Measurements from ENCODE around the gene RMRP.

The RMRP gene

DNA sequence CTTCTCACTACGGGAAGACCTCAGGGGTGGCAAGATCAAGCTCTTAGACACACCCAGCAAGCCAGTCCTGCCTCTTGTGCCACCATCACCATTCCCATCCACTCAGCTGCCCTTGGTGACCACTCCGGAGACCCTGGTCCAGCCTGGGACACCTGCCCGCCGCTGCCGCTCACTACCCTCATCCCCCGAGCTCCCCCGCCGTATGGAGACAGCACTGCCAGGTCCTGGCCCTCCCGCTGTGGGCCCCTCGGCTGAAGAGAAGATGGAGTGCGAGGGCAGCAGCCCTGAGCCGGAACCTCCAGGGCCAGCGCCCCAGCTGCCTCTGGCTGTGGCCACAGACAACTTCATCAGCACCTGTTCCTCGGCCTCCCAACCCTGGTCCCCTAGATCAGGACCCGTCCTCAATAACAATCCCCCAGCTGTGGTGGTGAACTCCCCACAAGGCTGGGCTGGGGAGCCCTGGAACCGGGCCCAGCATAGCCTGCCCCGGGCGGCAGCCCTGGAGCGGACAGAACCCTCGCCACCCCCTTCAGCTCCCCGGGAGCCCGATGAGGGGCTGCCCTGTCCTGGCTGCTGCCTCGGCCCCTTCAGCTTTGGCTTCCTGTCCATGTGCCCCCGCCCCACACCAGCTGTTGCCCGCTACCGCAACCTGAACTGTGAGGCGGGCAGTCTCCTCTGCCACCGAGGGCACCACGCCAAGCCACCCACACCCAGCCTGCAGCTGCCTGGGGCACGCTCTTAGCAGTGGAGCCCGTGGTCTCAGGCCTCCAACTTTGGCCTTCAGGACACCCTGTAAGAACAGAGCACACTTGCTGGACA, 48.6 kb downstream of the RMRP start:
- DNase-seq: no peak

DNA sequence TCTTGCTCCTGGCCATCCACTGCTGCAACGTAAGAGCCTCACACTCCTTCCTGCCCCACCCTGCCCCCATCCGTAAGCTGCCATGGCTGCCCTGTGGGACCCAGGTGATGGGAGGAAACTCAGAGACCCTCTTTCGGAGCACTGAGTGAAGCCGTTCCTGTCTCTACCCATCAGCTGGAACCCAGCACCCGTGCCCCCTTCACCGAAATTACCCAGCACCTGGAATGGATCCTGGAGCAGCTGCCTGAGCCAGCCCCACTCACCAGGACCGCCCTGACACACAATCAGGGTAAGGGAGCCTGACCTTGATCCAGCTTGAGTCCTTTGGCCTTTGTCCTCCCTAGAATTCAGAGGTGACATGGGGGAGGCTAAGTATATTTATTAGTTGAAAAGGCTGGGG, 49.6 kb downstream of the RMRP start:
- no peak for DNase-seq

All from activated T-cell treated with anti-CD3 and anti-CD28 coated beads for 4 hours (primary cell).